A204.1 (cell line): Measurements from ENCODE around the gene CTBP2.

ENCODE experiments used
- FAIRE-seq: peaks from 2 replicates; lab custom pipeline; 2012; peaks lifted over from hg19 to GRCh38; lab: Jason Lieb, UNC

CTBP2 gene

GRCh38 chr10:125106586-125106985 lies 53.8 kb downstream of the CTBP2 start:
- no peak for FAIRE-seq

DNA sequence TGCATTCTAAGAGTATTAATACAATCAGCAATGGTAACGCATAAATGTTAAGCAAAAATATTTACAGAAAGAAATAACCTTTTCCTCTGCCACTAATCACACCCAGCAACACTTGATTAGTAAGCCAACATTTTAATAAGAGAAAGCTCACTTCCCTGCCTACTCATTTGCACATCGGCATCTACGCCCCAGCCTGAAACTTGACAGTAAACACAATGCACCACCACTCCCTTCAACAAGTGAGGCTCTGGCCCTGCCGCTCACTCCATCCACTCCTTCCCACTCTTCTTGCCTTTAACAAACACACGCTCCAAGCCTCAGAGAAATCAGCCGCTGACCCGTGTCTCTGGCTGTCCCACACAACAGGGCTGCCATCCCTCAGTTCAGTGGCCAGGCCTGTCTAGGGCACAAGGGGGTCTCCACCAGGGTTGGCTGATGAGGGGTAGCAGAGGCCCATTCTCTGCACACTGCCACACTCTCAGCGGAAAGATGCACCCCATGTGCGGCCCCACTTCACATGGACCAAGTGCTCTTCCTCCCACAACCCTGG lies 54.6 kb downstream of the CTBP2 start:
- no peak for FAIRE-seq

- FAIRE-seq = no peak
These were observed 55.2 kb downstream of the CTBP2 start for GRCh38 chr10:125105155-125105554.

- FAIRE-seq = no peak
These were observed 55.8 kb downstream of the CTBP2 start for GRCh38 chr10:125104559-125104958.

GRCh38 chr10:125103924-125104323 lies 56.4 kb downstream of the CTBP2 start:
- FAIRE-seq = no peak

DNA sequence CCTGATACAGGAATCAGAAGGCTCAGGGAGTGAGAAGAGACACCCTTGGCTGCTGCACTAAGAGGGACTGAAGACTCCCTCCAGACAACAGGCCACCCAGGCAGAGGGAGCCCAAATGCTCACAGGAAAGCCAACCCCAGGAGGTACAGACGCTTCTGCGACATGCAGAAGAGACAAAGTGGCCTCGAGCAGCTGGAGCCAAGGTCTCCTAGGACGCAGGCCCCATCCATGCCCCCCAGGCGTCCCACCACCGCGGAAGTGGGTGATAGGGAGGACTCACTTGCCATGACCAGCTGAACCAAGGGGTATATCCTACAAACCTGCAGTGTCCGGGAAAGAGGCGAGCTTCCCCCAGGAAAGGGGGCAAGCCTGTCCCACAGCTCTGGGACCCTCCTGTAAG lies 56.9 kb downstream of the CTBP2 start:
- FAIRE-seq = no peak

DNA sequence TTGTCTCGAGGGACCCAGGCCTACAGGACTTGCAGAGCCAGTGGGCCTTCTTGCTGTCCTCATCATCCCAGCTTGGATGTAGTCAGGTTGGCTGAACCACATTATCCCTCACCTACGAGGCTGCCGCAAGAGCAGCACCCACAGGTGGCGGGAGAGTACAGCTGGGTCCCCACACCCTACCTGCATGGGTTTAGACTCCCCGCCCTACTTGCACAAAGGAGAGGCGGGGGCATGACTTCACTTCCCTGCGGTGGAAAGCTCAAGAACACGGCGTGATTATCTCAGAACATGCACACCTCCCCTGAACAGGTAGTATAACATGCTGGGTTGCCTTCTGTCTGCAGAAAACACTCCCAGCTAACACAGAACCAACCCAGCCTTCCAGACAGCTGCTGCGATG lies 57.5 kb downstream of the CTBP2 start:
- no peak for FAIRE-seq

GRCh38 chr10:125102246-125102645 lies 58.1 kb downstream of the CTBP2 start:
- no peak for FAIRE-seq

- no peak for FAIRE-seq
These were observed 58.8 kb downstream of the CTBP2 start for GRCh38 chr10:125101581-125101980.

DNA sequence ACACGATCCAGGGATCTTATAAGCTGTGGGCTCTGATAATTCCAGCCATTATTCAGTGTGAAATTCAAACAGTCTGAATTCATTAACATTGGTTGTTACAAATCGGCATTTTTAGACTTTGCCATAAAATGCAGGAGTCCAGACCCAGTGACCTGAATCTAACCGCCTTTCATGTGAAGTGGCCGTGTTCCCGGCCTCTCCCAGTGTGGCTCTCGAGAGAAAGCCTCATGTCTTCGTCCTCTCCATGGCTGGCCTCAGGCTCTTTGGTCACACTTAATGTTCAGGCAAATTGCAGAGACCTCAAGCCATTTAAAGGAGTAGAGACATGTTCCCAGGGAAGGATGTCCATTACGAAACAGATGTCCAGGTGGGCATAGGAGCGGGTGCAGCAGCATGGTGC lies 59.3 kb downstream of the CTBP2 start:
- FAIRE-seq = no peak

- FAIRE-seq = no peak
These were observed 62.8 kb downstream of the CTBP2 start for GRCh38 chr10:125097409-125098070.

DNA sequence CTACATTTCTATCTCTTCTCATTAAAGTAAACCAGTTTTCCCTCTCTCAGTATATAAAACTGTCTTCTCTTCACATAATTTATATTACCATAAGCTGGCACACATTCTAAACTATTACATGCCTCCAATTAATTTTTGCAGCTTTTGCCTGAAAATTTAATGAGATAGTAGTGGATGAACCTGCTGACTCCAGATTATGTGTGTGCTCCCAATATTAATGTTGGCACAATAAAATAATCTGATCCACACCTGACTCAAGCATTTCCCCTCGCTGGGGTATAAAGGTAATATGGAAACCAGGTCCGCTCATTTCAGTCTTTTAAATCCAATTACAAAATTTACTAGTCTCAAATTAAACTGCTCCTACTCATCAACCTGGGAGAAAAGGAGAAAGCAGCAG lies 63.4 kb downstream of the CTBP2 start:
- FAIRE-seq = no peak

DNA sequence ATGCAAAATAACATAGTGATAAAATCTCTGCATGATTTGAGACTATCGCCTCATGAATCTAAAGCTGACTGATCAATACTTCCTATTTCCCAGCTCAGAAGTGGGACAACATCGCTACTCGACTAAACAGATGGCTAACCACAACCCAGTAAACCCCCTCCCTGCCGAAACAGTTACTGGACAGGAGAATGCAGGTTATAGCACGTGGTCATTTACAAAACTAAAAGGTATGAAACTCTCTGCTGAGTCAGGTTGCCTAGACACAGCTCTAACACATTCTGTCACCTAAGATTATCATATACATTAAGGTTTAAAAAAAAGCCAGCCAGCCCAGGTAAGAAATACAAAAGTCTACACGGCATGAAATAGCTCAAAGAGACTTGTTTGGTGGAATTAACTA lies 64.0 kb downstream of the CTBP2 start:
- FAIRE-seq = no peak

GRCh38 chr10:125095776-125096175 lies 64.6 kb downstream of the CTBP2 start:
- no peak for FAIRE-seq

- FAIRE-seq = no peak
These were observed 65.1 kb downstream of the CTBP2 start for GRCh38 chr10:125095228-125095627.

DNA sequence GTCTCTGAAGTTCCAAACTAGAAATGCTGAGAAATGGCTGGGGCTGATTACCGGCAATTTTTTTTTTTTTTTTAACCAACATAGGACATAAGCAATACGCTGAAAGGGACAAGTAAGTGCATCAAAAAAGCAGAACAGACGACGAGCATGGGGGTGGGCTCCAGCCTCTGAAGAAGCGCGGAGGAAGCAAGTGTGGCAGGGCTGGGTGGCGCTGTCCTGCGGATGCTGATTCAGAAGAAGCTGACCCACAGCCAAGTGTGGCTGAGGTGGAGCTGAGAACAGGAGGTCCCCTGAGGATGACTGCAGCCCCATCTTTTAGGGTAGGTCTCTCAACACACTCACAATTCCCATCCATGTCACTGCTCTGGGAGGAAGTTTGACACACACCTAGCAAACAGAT lies 65.6 kb downstream of the CTBP2 start:
- no peak for FAIRE-seq

- FAIRE-seq = no peak
These were observed 66.2 kb downstream of the CTBP2 start for GRCh38 chr10:125093974-125094705.

GRCh38 chr10:125093199-125093973 lies 67.0 kb downstream of the CTBP2 start:
- FAIRE-seq = no peak

GRCh38 chr10:125092564-125093031 lies 67.8 kb downstream of the CTBP2 start:
- FAIRE-seq = no peak

GRCh38 chr10:125091891-125092290 lies 68.5 kb downstream of the CTBP2 start:
- FAIRE-seq = no peak

DNA sequence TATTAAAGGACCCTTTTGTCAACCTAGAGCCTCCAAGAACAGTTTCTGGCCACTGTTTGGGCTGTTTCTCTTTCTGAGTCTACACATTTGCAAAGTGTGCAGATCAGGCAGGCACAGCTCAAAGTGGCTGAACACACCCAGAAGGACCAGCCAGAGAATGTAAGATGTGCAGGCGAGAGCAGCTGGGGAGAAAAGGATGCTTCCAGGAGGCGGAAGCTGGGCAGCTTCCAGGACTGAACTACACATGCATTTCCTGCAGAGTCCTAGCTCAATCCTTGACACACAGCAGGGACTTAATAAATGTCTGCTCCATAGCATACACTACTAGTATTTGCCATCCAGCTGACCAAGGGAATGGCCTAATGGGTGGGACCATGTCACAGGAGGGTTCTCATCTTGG lies 70.9 kb downstream of the CTBP2 start:
- no peak for FAIRE-seq

DNA sequence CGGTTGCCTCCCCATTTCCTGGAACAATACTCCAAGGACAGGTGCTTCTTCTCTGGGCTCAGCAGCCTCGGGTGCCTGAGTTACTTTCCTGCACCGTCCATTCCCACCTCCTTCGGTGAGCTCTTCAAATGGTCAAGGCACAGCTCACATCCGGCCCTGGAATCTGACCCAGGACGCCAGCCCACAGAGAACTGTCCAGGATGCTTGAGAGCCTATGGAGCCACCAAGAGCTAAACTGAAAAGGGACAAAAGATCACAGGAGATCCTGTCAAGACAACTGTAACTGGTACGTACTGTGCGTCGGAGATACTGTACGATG lies 72.5 kb downstream of the CTBP2 start:
- no peak for FAIRE-seq
